H9 (cell line): Measurements from ENCODE around the gene PTPRN2. TPM values are rescaled to one million over a fixed set of nuclear protein-coding genes. Genes with fewer than 3 reads are reported as not detected.

Experiments
- DNase-seq: peaks from one replicate; pipeline ENCODE4 v3.0.0-alpha.2; 2017
- H2AFZ ChIP-seq: one replicate; pipeline ENCODE4 v1.6.1; 2013; ENCODE audit warnings: mild to moderate bottlenecking, low read length, control low read depth, moderate library complexity
- H2AK5ac ChIP-seq: 2 replicates; pipeline ENCODE4 v1.6.1; 2013; ENCODE audit warnings: low read length, control low read depth, mixed read lengths; ENCODE audit not compliant: insufficient read length
- H2BK120ac ChIP-seq: one replicate; pipeline ENCODE4 v1.6.1; 2013; ENCODE audit warnings: low read depth, mild to moderate bottlenecking, low read length, control low read depth, inconsistent platforms; ENCODE audit not compliant: poor library complexity, severe bottlenecking
- H2BK12ac ChIP-seq: 2 replicates; pipeline ENCODE4 v1.6.1; 2013; ENCODE audit warnings: low read length, control low read depth, mixed read lengths, low read depth; ENCODE audit not compliant: insufficient read length
- H2BK15ac ChIP-seq: 2 replicates; pipeline ENCODE4 v1.6.1; 2013; ENCODE audit warnings: low read depth, low read length, control low read depth
- H2BK20ac ChIP-seq: one replicate; pipeline ENCODE4 v1.6.1; 2013; ENCODE audit warnings: low read depth, mild to moderate bottlenecking, low read length, control low read depth, inconsistent platforms; ENCODE audit not compliant: poor library complexity, severe bottlenecking
- H2BK5ac ChIP-seq: 2 replicates; pipeline ENCODE4 v1.6.1; 2013; ENCODE audit warnings: low read length, control low read depth, mixed read lengths; ENCODE audit not compliant: insufficient read length
- H3K14ac ChIP-seq: 2 replicates; pipeline ENCODE4 v1.6.1; 2013; ENCODE audit warnings: low read length, control low read depth; ENCODE audit not compliant: insufficient read depth
- H3K18ac ChIP-seq: 2 replicates; pipeline ENCODE4 v1.6.1; 2013; ENCODE audit warnings: low read depth, mild to moderate bottlenecking, mixed read lengths, low read length, control low read depth; ENCODE audit not compliant: insufficient read length
- H3K23ac ChIP-seq: 2 replicates; pipeline ENCODE4 v1.6.1; 2013; ENCODE audit warnings: low read length, control low read depth, mixed read lengths, low read depth; ENCODE audit not compliant: insufficient read length
- H3K23me2 ChIP-seq: 2 replicates; pipeline ENCODE4 v1.6.1; 2013; ENCODE audit warnings: low read depth, mild to moderate bottlenecking, mixed read lengths, low read length, control low read depth; ENCODE audit not compliant: insufficient read length, poor library complexity, severe bottlenecking
- H3K27ac ChIP-seq: 2 replicates; pipeline ENCODE4 v1.5.1; 2013; ENCODE audit warnings: low read length, control low read depth, mixed read lengths, low read depth; ENCODE audit not compliant: insufficient read length
- H3K27me3 ChIP-seq: 2 replicates; pipeline ENCODE4 v1.6.1; 2013; ENCODE audit warnings: low read length, control low read depth, inconsistent platforms; ENCODE audit not compliant: insufficient read depth
- H3K4ac ChIP-seq: 2 replicates; pipeline ENCODE4 v1.6.1; 2013; ENCODE audit warnings: low read depth, mild to moderate bottlenecking, control low read depth, inconsistent platforms, low read length, moderate library complexity
- H3K4me1 ChIP-seq: 2 replicates; pipeline ENCODE4 v1.6.1; 2013; ENCODE audit warnings: low read length, control low read depth, inconsistent platforms; ENCODE audit not compliant: insufficient read depth
- H3K4me2 ChIP-seq: 2 replicates; pipeline ENCODE4 v1.6.1; 2013; ENCODE audit warnings: low read length, control low read depth, mixed read lengths; ENCODE audit not compliant: insufficient read length, insufficient read depth
- H3K56ac ChIP-seq: 2 replicates; pipeline ENCODE4 v1.6.1; 2013; ENCODE audit warnings: low read depth, mild to moderate bottlenecking, mixed read lengths, low read length, control low read depth; ENCODE audit not compliant: insufficient read length
- H3K79me1 ChIP-seq: 2 replicates; pipeline ENCODE4 v1.6.1; 2013; ENCODE audit warnings: low read depth, mild to moderate bottlenecking, moderate library complexity, low read length, control low read depth, inconsistent platforms; ENCODE audit not compliant: insufficient read depth, poor library complexity, severe bottlenecking
- H3K79me2 ChIP-seq: 2 replicates; pipeline ENCODE4 v1.6.1; 2013; ENCODE audit warnings: low read length, control low read depth, inconsistent platforms; ENCODE audit not compliant: insufficient read depth
- H3K9ac ChIP-seq: 2 replicates; pipeline ENCODE4 v1.6.1; 2013; ENCODE audit warnings: low read length, control low read depth, mixed read lengths; ENCODE audit not compliant: insufficient read length; ENCODE audit errors: extremely low read depth
- H3K9me3 ChIP-seq: one replicate; pipeline ENCODE4 v1.6.1; 2013; ENCODE audit warnings: low read depth, low read length, inconsistent platforms; ENCODE audit not compliant: control insufficient read depth
- H3T11ph ChIP-seq: one replicate; pipeline ENCODE4 v1.6.1; 2013; ENCODE audit warnings: mild to moderate bottlenecking, low read length, control low read depth, inconsistent platforms
- H4K20me1 ChIP-seq: one replicate; pipeline ENCODE4 v1.6.1; 2013; ENCODE audit not compliant: control insufficient read depth, insufficient read length, insufficient read depth
- H4K5ac ChIP-seq: 2 replicates; pipeline ENCODE4 v1.6.1; 2013; ENCODE audit warnings: low read depth, mild to moderate bottlenecking, mixed read lengths, low read length, control low read depth; ENCODE audit not compliant: insufficient read length
- H4K8ac ChIP-seq: replicated peaks from 2 replicates; pipeline ENCODE4 v1.6.1; 2013; ENCODE audit warnings: low read length, control low read depth, mixed read lengths, low read depth; ENCODE audit not compliant: insufficient read length
- H4K91ac ChIP-seq: 2 replicates; pipeline ENCODE4 v1.6.1; 2013; ENCODE audit warnings: low read depth, mild to moderate bottlenecking, moderate library complexity, mixed read lengths, low read length, control low read depth; ENCODE audit not compliant: insufficient read length
- H3K27ac Mint-ChIP-seq, 3 experiments: 2 replicates in 2 of 3; 3 replicates in 1 of 3; pipeline ENCODE4 v1.8.0; 2020 to 2021; ENCODE audit warnings: mixed read lengths in 3 of 3, mild to moderate bottlenecking in 1 of 3, moderate library complexity in 1 of 3
- H3K27me3 Mint-ChIP-seq: 2 replicates; pipeline ENCODE4 v1.8.0; 2021; ENCODE audit warnings: low read depth, mild to moderate bottlenecking, moderate library complexity, mixed read lengths
- H3K36me3 Mint-ChIP-seq, 3 experiments: 2 replicates in 2 of 3; 3 replicates in 1 of 3; pipeline ENCODE4 v1.8.0; 2020 to 2021; ENCODE audit warnings: low read depth in 3 of 3, mixed read lengths in 3 of 3; ENCODE audit not compliant: insufficient read depth in 1 of 3
- H3K4me1 Mint-ChIP-seq, 2 experiments: 2 replicates each; pipeline ENCODE4 v1.8.0; 2020; ENCODE audit warnings: mixed read lengths in 2 of 2
- H3K4me3 Mint-ChIP-seq, 2 experiments: 2 replicates in 1 of 2; 3 replicates in 1 of 2; pipeline ENCODE4 v1.8.0; 2020 to 2021; ENCODE audit warnings: mild to moderate bottlenecking in 2 of 2, mixed read lengths in 2 of 2, moderate library complexity in 1 of 2
- H3K9me3 Mint-ChIP-seq, 2 experiments: 2 replicates in 1 of 2; 3 replicates in 1 of 2; pipeline ENCODE4 v1.8.0; 2020; ENCODE audit warnings: mild to moderate bottlenecking in 2 of 2, mixed read lengths in 2 of 2, moderate library complexity in 1 of 2
- CTCF ChIP-seq: fragments of 200-600 bp; sonication (generic); conservative IDR thresholded peaks from 3 replicates; pipeline ENCODE4 v1.8.0; 2021; ENCODE audit warnings: antibody characterized with exemption, mild to moderate bottlenecking
- WGBS: extraction: QIAGEN DNeasy Blood & Tissue Kit; methylation state at CpG from one replicate; pipeline ENCODE4 v1.1.7; 2013; ENCODE audit warnings: missing lambda C conversion rate, low lambda C conversion rate, mixed read lengths; ENCODE audit not compliant: insufficient read length; ENCODE audit errors: extremely low coverage; 5-methylcytosine and 5-hydroxymethylcytosine counted together
- total RNA-seq: library from RNA; stranded (reverse); gene quantifications from 2 replicates; pipeline ENCODE4 v1.2.1, GENCODE V29; 2021

Gene PTPRN2
- total RNA-seq, 1 experiment from 2014 or later: 5.2 TPM

- Histone ChIP-seq H4K5ac (no peak overlapping the region), H3K27me3 (peaks cover 3% of the 10 kb centered on the region; the same call in 1 of the 2 replicates), H2BK5ac (no peak overlapping the region), H2AK5ac (no peak overlapping the region), H3K23ac (no peak overlapping the region), H3K9me3 (no peaks in the 10 kb centered on the region), H2BK12ac (no peak overlapping the region), H2BK15ac (no peak overlapping the region), H2BK120ac (no peak overlapping the region), H4K91ac (no peak overlapping the region), H3K14ac (no peak overlapping the region), H4K20me1 (no peaks in the 10 kb centered on the region), H3T11ph (no peak overlapping the region), H4K8ac (no peak overlapping the region), H3K18ac (no peak overlapping the region), H2BK20ac (no peak overlapping the region), H3K9ac (no peak overlapping the region), H3K4ac (no peak overlapping the region), H2AFZ (no peak overlapping the region), H3K56ac (no peak overlapping the region), H3K4me2 (no peak overlapping the region), H3K79me2 (no peaks in the 10 kb centered on the region), H3K27ac (no peak overlapping the region), H3K23me2 (peaks cover 10% of the 10 kb centered on the region), H3K4me1 (no peaks in the 10 kb centered on the region), H3K79me1 (no peaks in the 10 kb centered on the region)
- Mint-ChIP-seq H3K27ac (no peak overlapping the region), H3K4me3 (no peak overlapping the region), H3K36me3 (peaks cover 5 to 16% (median 5%) of the 10 kb centered on the region in 3 experiments; a peak in 5 of 7 replicates), H3K9me3 (peaks cover 16% of the 10 kb centered on the region in 2 experiments), H3K4me1 (peaks cover 25 to 41% of the 10 kb centered on the region in 2 experiments), H3K27me3 (peaks cover 50% of the 10 kb centered on the region)
- no peak for TF ChIP-seq CTCF
- no peak for DNase-seq
- no CpG with 5 or more reads among the region's 3 CpGs for WGBS
Measured at GRCh38 chr7:158354861-158355260, 232.8 kb downstream of the PTPRN2 start.
